Astrocyte (in vitro differentiated cells and primary cell): Measurements from ENCODE around the gene LRRC42. TPM values are rescaled to one million over a fixed set of nuclear protein-coding genes. Genes with fewer than 3 reads are reported as not detected.

Experiments used
- DNase-seq: peaks from one replicate; pipeline ENCODE4 v3.0.0-alpha.2; 2010; ENCODE audit warnings: low read depth
- FAIRE-seq: peaks from 2 replicates; lab custom pipeline; 2011; peaks lifted over from hg19 to GRCh38; lab: Jason Lieb, UNC
- H2AFZ ChIP-seq: 2 replicates; pipeline ENCODE4 v1.6.0; 2012; ENCODE audit warnings: low read depth, low read length, inconsistent platforms
- H3K27ac ChIP-seq: 2 replicates; pipeline ENCODE4 v1.5.1; 2011; ENCODE audit warnings: low read depth, low read length, inconsistent platforms
- H3K27me3 ChIP-seq: 2 replicates; pipeline ENCODE4 v1.6.0; 2011; ENCODE audit warnings: low read length, inconsistent platforms; ENCODE audit not compliant: insufficient read depth
- H3K36me3 ChIP-seq: 2 replicates; pipeline ENCODE4 v1.5.1; 2011; ENCODE audit warnings: low read length, inconsistent platforms; ENCODE audit not compliant: insufficient read depth
- H3K4me1 ChIP-seq: 2 replicates; pipeline ENCODE4 v1.5.1; 2011; ENCODE audit warnings: low read length, inconsistent platforms; ENCODE audit not compliant: insufficient read depth
- H3K4me2 ChIP-seq: 2 replicates; pipeline ENCODE4 v1.6.0; 2012; ENCODE audit warnings: low read length, inconsistent platforms
- H3K4me3 ChIP-seq: 2 replicates; pipeline ENCODE4 v1.5.1; 2011; ENCODE audit warnings: low read depth, mild to moderate bottlenecking, low read length, inconsistent platforms; ENCODE audit not compliant: insufficient read depth
- H3K79me2 ChIP-seq: 2 replicates; pipeline ENCODE4 v1.6.0; 2012; ENCODE audit warnings: mild to moderate bottlenecking, low read length, inconsistent platforms; ENCODE audit not compliant: insufficient read depth
- H3K9ac ChIP-seq: 2 replicates; pipeline ENCODE4 v1.6.0; 2012; ENCODE audit warnings: mild to moderate bottlenecking, low read length, inconsistent platforms
- H3K9me3 ChIP-seq: 2 replicates; pipeline ENCODE4 v1.5.1; 2012; ENCODE audit warnings: low read depth, mild to moderate bottlenecking, low read length, inconsistent platforms; ENCODE audit not compliant: insufficient read depth
- H4K20me1 ChIP-seq: 2 replicates; pipeline ENCODE4 v1.6.0; 2012; ENCODE audit warnings: low read length, inconsistent platforms; ENCODE audit not compliant: insufficient read depth
- H3K27ac Mint-ChIP-seq: one replicate; pipeline ENCODE4 v1.8.0; 2021; ENCODE audit warnings: mild to moderate bottlenecking, mixed read lengths; ENCODE audit not compliant: unreplicated experiment
- H3K27me3 Mint-ChIP-seq: one replicate; pipeline ENCODE4 v1.8.0; 2021; ENCODE audit warnings: low read depth, mixed read lengths; ENCODE audit not compliant: unreplicated experiment
- H3K36me3 Mint-ChIP-seq: one replicate; pipeline ENCODE4 v1.8.0; 2021; ENCODE audit warnings: low read depth, mixed read lengths; ENCODE audit not compliant: unreplicated experiment
- H3K4me1 Mint-ChIP-seq: one replicate; pipeline ENCODE4 v1.8.0; 2021; ENCODE audit warnings: low read depth, mixed read lengths; ENCODE audit not compliant: unreplicated experiment
- H3K4me3 Mint-ChIP-seq: one replicate; pipeline ENCODE4 v1.8.0; 2021; ENCODE audit warnings: mild to moderate bottlenecking, moderate library complexity, mixed read lengths; ENCODE audit not compliant: unreplicated experiment
- H3K9me3 Mint-ChIP-seq: one replicate; pipeline ENCODE4 v1.8.0; 2021; ENCODE audit warnings: mild to moderate bottlenecking, mixed read lengths; ENCODE audit not compliant: unreplicated experiment
- CTCF ChIP-seq: IDR thresholded peaks from 2 replicates; pipeline ENCODE4 v1.5.1; 2011; ENCODE audit warnings: low read depth, mild to moderate bottlenecking, inconsistent platforms, low read length, moderate library complexity; ENCODE audit not compliant: insufficient read depth
- EZH2 ChIP-seq: IDR thresholded peaks from 2 replicates; pipeline ENCODE4 v1.6.1; 2012; ENCODE audit warnings: mild to moderate bottlenecking, low read length, inconsistent platforms; ENCODE audit not compliant: insufficient read depth
- total RNA-seq: library from RNA; stranded (reverse); gene quantifications from 2 replicates; pipeline ENCODE4 v1.2.1, GENCODE V29; 2021

The LRRC42 gene
- total RNA-seq, 1 donor from 2014 or later: 54.6 TPM

GRCh38 chr1:53911442-53911841, 34.7 kb upstream of the LRRC42 start:
- H3K36me3 Mint-ChIP-seq: peaks cover 16% of the 10 kb centered on the region
- no peaks in the 10 kb centered on the region for H3K4me1 ChIP-seq
- no peak overlapping the region for H3K4me3 ChIP-seq
- no peak overlapping the region for H3K27ac ChIP-seq
- DNase-seq: no peak
- no peak overlapping the region for H3K27ac Mint-ChIP-seq
- no peaks in the 10 kb centered on the region for H4K20me1 ChIP-seq
- H3K4me1 Mint-ChIP-seq: peaks cover 3% of the 10 kb centered on the region
- TF ChIP-seq EZH2: no peak
- no peak for TF ChIP-seq CTCF
- H2AFZ ChIP-seq: no peak overlapping the region
- H3K4me3 Mint-ChIP-seq: no peak overlapping the region
- no peak overlapping the region for H3K9ac ChIP-seq
- no peak for FAIRE-seq
- H3K27me3 ChIP-seq: no peaks in the 10 kb centered on the region
- H3K36me3 ChIP-seq: no peaks in the 10 kb centered on the region
- no peaks in the 10 kb centered on the region for H3K9me3 Mint-ChIP-seq
- H3K9me3 ChIP-seq: no peaks in the 10 kb centered on the region
- no peaks in the 10 kb centered on the region for H3K79me2 ChIP-seq
- H3K4me2 ChIP-seq: no peak overlapping the region
- H3K27me3 Mint-ChIP-seq: no peaks in the 10 kb centered on the region

- no peak overlapping the region for H3K27ac ChIP-seq
- no peak overlapping the region for H3K4me3 Mint-ChIP-seq
Observed at GRCh38 chr1:53913352-53914033, 32.7 kb upstream of the LRRC42 start.

More at GRCh38 chr1:53913352-53914033, 32.7 kb upstream of the LRRC42 start:
- peaks cover 3% of the 10 kb centered on the region for H3K4me1 Mint-ChIP-seq
- Histone ChIP-seq H2AFZ (no peak overlapping the region), H3K4me2 (no peak overlapping the region), H3K9me3 (no peaks in the 10 kb centered on the region), H3K36me3 (no peaks in the 10 kb centered on the region), H3K79me2 (no peaks in the 10 kb centered on the region), H3K4me1 (no peaks in the 10 kb centered on the region), H4K20me1 (no peaks in the 10 kb centered on the region), H3K4me3 (no peak overlapping the region), H3K27me3 (no peaks in the 10 kb centered on the region), H3K9ac (no peak overlapping the region)
- peaks cover 15% of the 10 kb centered on the region for H3K36me3 Mint-ChIP-seq
- no peaks in the 10 kb centered on the region for H3K9me3 Mint-ChIP-seq
- FAIRE-seq: no peak
- no peak for DNase-seq
- H3K27ac Mint-ChIP-seq: no peak overlapping the region
- TF ChIP-seq EZH2: no peak
- no peak for TF ChIP-seq CTCF
- no peaks in the 10 kb centered on the region for H3K27me3 Mint-ChIP-seq
